DMS79 (cell line): ENCODE measurements around the gene SEPTIN2.
A peak's percentile ranks its signal among the peaks of the same experiment; 100 is the strongest.
"Not testable (repeated sequence)": the region's sequence is repeated elsewhere in the genome, so short reads cannot be mapped to it uniquely, and the experiment has no call there.

ENCODE experiments used
- DNase-seq: peaks from one replicate; lab custom pipeline; 2025; lab: John Stamatoyannopoulos, UW

Gene SEPTIN2

GRCh38 chr2:241386519-241386918 is 70.8 kb downstream of the SEPTIN2 start:
- DNase-seq, result no peak

GRCh38 chr2:241389697-241390096 is 74.0 kb downstream of the SEPTIN2 start:
- no peak for DNase-seq

- DNase-seq, result no peak
Measured at GRCh38 chr2:241390301-241391206, 74.8 kb downstream of the SEPTIN2 start.

DNA sequence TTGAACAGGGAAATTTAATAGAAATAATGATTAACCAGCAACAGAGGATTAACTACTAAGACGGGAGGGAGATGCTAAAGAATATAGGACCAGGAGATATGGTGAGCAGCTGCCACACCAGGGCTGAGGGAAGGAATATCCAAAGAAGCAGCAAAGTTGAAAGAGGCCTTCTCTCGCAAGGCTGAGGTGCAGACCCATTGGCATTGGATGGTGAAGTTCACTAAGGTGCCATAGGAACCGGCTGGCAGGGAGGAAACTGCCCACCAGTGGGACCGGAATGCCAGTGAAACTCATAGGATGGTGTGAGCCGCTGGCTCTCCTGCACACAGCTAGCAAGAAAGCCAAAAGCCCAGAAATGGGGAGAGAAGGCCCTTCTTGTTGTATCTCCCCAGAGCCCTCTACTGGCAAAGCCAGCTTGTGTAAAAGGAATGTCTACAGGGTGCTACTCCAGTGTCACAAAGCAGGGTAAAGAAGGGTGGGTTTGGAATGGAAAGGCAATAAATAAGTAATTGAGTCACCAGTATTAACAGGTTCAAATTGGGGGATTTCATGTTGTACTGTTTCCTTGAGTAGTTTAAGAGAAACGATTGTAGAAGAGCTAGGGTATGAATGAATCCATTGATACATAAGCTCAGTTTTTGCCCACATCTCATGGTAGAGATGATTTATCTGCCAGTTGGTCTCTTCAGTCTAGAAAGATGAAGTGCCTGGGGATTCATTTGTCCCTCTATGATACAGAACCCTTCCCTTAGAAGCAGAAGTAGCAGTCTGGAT is 76.4 kb downstream of the SEPTIN2 start:
- DNase-seq, result no peak

DNA sequence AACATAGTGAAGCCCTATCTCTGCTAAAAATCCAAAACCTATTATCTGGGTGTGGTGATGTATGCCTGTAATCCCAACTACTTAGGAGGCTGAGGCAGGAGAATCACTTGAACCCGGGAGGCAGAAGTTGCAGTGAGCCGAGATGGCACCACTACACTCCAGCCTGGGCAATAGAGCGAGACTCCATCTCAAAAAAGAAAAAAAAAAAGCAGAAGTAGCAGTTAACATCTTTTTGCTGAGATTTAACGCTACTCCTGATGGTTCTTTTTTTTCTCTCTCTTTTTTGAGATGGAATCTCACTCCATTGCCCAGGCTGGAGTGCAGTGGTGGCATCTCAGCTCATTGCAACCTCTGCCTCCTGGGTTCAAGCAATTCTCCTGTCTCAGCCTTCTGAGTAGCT is 77.0 kb downstream of the SEPTIN2 start:
- not testable (repeated sequence) for DNase-seq

DNA sequence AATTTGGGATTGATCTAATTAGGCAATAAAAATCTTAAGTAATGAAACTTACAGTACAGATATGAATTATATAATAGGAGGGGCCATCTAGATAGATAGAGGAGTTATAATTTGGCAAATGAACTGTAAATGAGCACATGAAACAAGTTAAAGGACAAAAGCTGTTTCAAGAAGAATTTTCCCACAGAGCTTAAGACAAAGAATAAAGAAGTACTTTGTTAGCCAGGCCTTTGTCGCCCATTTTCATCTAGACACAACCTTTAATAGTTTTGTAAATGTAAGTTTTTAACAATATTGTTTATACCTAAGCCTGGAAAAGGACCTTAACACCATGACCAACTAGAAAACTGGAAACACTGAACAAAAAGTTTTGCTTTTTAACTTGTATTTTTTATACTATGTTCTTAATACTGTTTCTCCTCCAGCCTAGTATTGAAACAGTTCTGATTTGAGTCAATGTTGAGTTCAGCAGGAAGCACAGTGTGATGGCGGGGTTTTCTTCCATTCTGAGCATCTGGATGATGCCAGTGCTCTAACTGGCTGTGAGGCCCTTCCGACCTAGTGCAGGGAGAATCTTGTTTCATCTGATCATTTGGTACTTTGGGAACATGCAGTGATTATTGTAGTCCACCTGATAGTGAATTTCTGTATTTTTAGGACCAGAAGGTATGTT is 77.9 kb downstream of the SEPTIN2 start:
- no peak for DNase-seq

GRCh38 chr2:241396809-241397208 is 81.1 kb downstream of the SEPTIN2 start:
- DNase-seq, result not testable (repeated sequence)

DNA sequence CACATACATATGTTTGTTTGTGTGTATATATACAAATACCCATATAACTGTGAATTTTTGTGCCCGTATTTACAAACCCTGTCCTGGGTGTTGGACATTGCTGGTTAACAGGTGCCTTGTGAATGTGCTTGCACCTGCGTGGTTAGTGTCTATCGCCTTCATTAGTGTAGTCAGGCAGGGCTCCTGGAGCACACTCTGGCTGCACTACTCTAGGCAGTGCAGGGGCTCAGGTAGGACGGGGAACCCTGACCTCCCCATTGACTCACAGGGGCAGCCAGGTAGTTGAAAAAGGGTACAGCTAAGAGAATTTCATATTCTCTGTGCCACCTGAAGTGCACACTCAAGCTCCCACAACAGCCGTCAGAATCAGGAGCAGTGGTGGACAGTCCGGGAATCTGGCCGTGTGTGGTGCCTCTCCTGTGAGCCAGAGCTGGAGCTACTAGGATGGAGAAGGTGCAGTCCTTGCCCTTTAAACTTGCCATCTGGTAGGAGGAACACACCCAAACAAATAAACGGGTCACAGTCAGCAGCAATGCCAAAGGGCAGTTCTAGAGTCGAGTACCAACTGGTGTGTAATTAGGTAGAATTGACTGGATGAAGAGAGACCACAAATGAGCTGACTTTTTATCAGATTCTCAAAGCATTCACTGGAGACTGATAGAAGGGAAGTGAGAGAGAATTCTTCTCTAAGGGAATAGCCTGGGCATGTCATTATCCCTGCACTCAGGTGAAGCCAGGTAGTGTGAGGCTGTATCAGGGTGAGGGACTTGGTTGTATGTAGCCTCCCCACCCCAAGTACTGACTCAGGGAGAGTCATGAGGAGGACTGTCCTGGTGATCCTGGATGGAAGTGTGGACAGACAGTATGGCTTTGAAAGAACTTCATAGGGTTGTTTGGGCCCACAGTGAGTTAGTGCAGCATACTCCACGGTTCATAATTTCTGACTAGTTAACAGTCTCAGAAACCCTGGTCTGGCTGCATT is 84.5 kb downstream of the SEPTIN2 start:
- DNase-seq, result peak; percentile 1
